DOHH2 (cell line): ENCODE results near the gene FOXC2.

Source experiments
- H3F3A ChIP-seq: fragments of 200-600 bp; sonication (generic), shearing (Covaris generic); 2 replicates; pipeline ENCODE4 v1.6.0; 2016; ENCODE audit warnings: antibody characterized with exemption, mild to moderate bottlenecking; ENCODE audit not compliant: control insufficient read depth, insufficient read depth
- H3K27ac ChIP-seq: fragments of 200-600 bp; sonication (generic); 2 replicates; pipeline ENCODE4 v1.5.1; 2014; ENCODE audit warnings: low read depth, mild to moderate bottlenecking, low read length, moderate library complexity
- H3K27me3 ChIP-seq: fragments of 200-600 bp; sonication (generic); 2 replicates; pipeline ENCODE4 v1.6.1; 2014; ENCODE audit warnings: mild to moderate bottlenecking, low read length, mixed read lengths; ENCODE audit not compliant: control insufficient read depth
- H3K36me3 ChIP-seq: fragments of 200-600 bp; sonication (generic); 2 replicates; pipeline ENCODE4 v1.6.1; 2014; ENCODE audit warnings: mild to moderate bottlenecking, low read length, moderate library complexity, mixed read lengths; ENCODE audit not compliant: control insufficient read depth
- H3K4me1 ChIP-seq: fragments of 200-600 bp; sonication (generic); 2 replicates; pipeline ENCODE4 v1.6.1; 2014; ENCODE audit warnings: mild to moderate bottlenecking, low read length, mixed read lengths; ENCODE audit not compliant: control insufficient read depth
- H3K4me2 ChIP-seq: fragments of 200-600 bp; sonication (generic); 2 replicates; pipeline ENCODE4 v1.6.0; 2014; ENCODE audit warnings: mild to moderate bottlenecking, low read length, moderate library complexity
- H3K4me3 ChIP-seq: fragments of 200-600 bp; sonication (generic); 2 replicates; pipeline ENCODE4 v1.5.1; 2014; ENCODE audit warnings: mild to moderate bottlenecking, low read length, mixed read lengths
- H3K79me2 ChIP-seq: fragments of 200-600 bp; sonication (generic); 2 replicates; pipeline ENCODE4 v1.6.1; 2014; ENCODE audit warnings: mild to moderate bottlenecking, low read length, mixed read lengths; ENCODE audit not compliant: control insufficient read depth
- H3K9me2 ChIP-seq: fragments of 200-600 bp; sonication (generic); replicated peaks from 2 replicates; pipeline ENCODE4 v1.6.1; 2014; ENCODE audit warnings: mild to moderate bottlenecking, low read length, mixed read lengths; ENCODE audit not compliant: control insufficient read depth
- H3K9me3 ChIP-seq: fragments of 200-600 bp; sonication (generic); 2 replicates; pipeline ENCODE4 v1.6.1; 2014; ENCODE audit warnings: antibody characterized with exemption, low read length, mixed read lengths; ENCODE audit not compliant: control insufficient read depth, insufficient read depth
- H4K20me1 ChIP-seq: fragments of 200-600 bp; sonication (generic); 2 replicates; pipeline ENCODE4 v1.6.0; 2014; ENCODE audit warnings: low read depth, mild to moderate bottlenecking, antibody characterized with exemption, low read length, moderate library complexity; ENCODE audit not compliant: control insufficient read depth, insufficient read depth
- EZH2phosphoT487 ChIP-seq: fragments of 200-600 bp; sonication (generic); IDR thresholded peaks from 2 replicates; pipeline ENCODE4 v1.6.1; 2017; ENCODE audit warnings: borderline replicate concordance, mild to moderate bottlenecking, antibody characterized with exemption, low read length, moderate library complexity, mixed read lengths
- TF ChIP-seq, protein P1 (sequence below): fragments of 200-600 bp; sonication (generic); IDR thresholded peaks from one replicate; pipeline ENCODE4 v1.5.1; 2014; ENCODE audit warnings: antibody characterized with exemption, mild to moderate bottlenecking, low read depth, low read length; ENCODE audit not compliant: poor library complexity, severe bottlenecking

Gene FOXC2

GRCh38 chr16:86531641-86532525 lies 34.7 kb upstream of the FOXC2 start:
- H3K27me3 ChIP-seq, result no peaks in the 10 kb centered on the region
- H3F3A ChIP-seq, result no peaks in the 10 kb centered on the region
- no peaks in the 10 kb centered on the region for H3K9me2 ChIP-seq
- no peak overlapping the region for H3K4me3 ChIP-seq
- H3K4me2 ChIP-seq, result no peak overlapping the region
- no peaks in the 10 kb centered on the region for H3K36me3 ChIP-seq
- H3K27ac ChIP-seq, result no peak overlapping the region
- no peaks in the 10 kb centered on the region for H4K20me1 ChIP-seq
- H3K9me3 ChIP-seq, result no peaks in the 10 kb centered on the region
- TF ChIP-seq, protein P1, sequence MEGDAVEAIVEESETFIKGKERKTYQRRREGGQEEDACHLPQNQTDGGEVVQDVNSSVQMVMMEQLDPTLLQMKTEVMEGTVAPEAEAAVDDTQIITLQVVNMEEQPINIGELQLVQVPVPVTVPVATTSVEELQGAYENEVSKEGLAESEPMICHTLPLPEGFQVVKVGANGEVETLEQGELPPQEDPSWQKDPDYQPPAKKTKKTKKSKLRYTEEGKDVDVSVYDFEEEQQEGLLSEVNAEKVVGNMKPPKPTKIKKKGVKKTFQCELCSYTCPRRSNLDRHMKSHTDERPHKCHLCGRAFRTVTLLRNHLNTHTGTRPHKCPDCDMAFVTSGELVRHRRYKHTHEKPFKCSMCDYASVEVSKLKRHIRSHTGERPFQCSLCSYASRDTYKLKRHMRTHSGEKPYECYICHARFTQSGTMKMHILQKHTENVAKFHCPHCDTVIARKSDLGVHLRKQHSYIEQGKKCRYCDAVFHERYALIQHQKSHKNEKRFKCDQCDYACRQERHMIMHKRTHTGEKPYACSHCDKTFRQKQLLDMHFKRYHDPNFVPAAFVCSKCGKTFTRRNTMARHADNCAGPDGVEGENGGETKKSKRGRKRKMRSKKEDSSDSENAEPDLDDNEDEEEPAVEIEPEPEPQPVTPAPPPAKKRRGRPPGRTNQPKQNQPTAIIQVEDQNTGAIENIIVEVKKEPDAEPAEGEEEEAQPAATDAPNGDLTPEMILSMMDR, result no peak
- TF ChIP-seq EZH2phosphoT487, result no peak
- no peaks in the 10 kb centered on the region for H3K79me2 ChIP-seq
- no peaks in the 10 kb centered on the region for H3K4me1 ChIP-seq

DNA sequence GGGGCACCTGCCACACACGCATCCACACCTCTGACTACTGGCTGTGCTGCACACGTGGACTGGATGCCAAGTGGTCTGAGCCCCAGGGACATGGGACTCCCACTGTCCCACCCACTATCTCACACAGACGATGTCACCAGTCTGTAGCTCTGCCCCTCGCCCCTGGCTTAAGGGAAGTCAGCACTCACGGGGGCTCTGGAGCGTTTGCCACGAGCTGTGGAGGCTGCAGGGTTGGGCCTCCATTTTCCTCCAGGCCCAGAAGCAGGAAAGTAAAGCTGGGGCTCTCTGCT lies 34.2 kb upstream of the FOXC2 start:
- Histone ChIP-seq H3K36me3 (no peaks in the 10 kb centered on the region), H3K4me2 (no peak overlapping the region), H3K9me2 (no peaks in the 10 kb centered on the region), H3F3A (no peaks in the 10 kb centered on the region), H3K4me1 (no peaks in the 10 kb centered on the region), H3K79me2 (no peaks in the 10 kb centered on the region), H3K27me3 (no peaks in the 10 kb centered on the region), H3K4me3 (no peak overlapping the region), H4K20me1 (no peaks in the 10 kb centered on the region), H3K9me3 (no peaks in the 10 kb centered on the region), H3K27ac (no peak overlapping the region)
- no peak for TF ChIP-seq EZH2phosphoT487
- TF ChIP-seq, protein P1, result no peak

DNA sequence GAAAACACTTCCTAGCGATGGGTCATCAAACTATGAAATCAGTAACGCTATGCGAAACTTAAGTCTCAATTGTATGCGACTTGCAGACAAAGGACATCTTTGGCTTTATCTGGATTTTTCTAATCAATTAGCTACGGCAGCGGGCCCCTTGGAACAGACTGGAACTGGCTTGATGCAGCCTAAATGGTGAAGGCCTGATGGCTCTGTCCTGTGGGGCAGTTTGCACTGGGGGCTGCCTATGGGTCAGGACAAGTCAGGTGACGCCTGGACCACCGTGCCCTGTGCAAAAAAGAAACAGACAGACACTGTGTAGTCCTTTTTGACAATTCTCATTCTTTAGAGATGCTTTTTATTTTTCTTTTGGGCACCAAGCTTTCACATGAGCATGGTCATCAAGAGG lies 33.6 kb upstream of the FOXC2 start:
- Histone ChIP-seq H3K4me3 (no peak overlapping the region), H3K27ac (no peak overlapping the region), H3F3A (no peaks in the 10 kb centered on the region), H4K20me1 (no peaks in the 10 kb centered on the region), H3K4me1 (no peaks in the 10 kb centered on the region), H3K27me3 (no peaks in the 10 kb centered on the region), H3K4me2 (no peak overlapping the region), H3K36me3 (peaks cover 3% of the 10 kb centered on the region; the same call in 1 of the 2 replicates), H3K9me2 (no peaks in the 10 kb centered on the region), H3K79me2 (no peaks in the 10 kb centered on the region), H3K9me3 (no peaks in the 10 kb centered on the region)
- TF ChIP-seq, protein P1, result no peak
- TF ChIP-seq EZH2phosphoT487, result no peak
